ENCODE results near the gene GPSM3.
"Not testable (repeated sequence)": the region's sequence is repeated elsewhere in the genome, so short reads cannot be mapped to it uniquely, and the experiment has no call there.

GPSM3 gene

GRCh38 chr6:32151181-32151862, 41.1 kb downstream of the GPSM3 start:
- no peak for DNase-seq (ENCODE audit: low read depth in 2 of 2)

GRCh38 chr6:32149932-32150870, 42.2 kb downstream of the GPSM3 start:
- DNase-seq (ENCODE audit: low read depth in 2 of 2), result no peak

- no peak for DNase-seq (ENCODE audit: low read depth in 2 of 2)
Measured at GRCh38 chr6:32149092-32149755, 43.2 kb downstream of the GPSM3 start.

GRCh38 chr6:32148289-32149091, 44.0 kb downstream of the GPSM3 start:
- DNase-seq (ENCODE audit: low read depth in 2 of 2), result no peak

GRCh38 chr6:32147401-32148132, 44.9 kb downstream of the GPSM3 start:
- DNase-seq (ENCODE audit: low read depth in 2 of 2), result no peak

- DNase-seq (ENCODE audit: low read depth in 2 of 2), result no peak
Measured at GRCh38 chr6:32146687-32147086, 45.8 kb downstream of the GPSM3 start.

- DNase-seq (ENCODE audit: low read depth in 2 of 2), result no peak
Measured at GRCh38 chr6:32146287-32146686, 46.2 kb downstream of the GPSM3 start.

GRCh38 chr6:32144238-32144637, 48.2 kb downstream of the GPSM3 start:
- not testable (repeated sequence) for DNase-seq (ENCODE audit: low read depth in 2 of 2)

Data from fibroblast of skin of left quadriceps (primary cell).